ENCODE data around the gene EDC4. TPM values are rescaled to one million over a fixed set of nuclear protein-coding genes. Genes with fewer than 3 reads are reported as not detected.
A peak's percentile ranks its signal among the peaks of the same experiment; 100 is the strongest.

Gene EDC4
- total RNA-seq, 1 donor from 2014 or later: 83.0 TPM

DNA sequence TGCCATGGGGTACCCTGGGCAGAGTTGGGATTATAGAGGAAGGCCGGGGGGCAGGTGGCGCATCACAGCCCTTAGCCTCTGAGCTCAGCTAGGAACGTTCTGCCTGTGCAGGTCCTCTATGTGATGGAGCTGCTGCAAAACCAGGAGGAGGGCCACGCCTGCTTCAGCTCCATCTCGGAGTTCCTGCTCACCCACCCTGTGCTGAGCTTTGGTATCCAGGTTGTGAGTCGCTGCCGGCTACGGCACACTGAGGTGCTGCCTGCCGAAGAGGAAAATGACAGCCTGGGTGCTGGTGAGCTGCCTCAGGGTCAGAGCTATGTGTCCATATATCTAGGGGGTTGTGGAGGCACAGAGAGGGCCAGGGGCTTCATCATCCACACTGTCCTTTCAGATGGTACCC is 6.0 kb downstream of the EDC4 start:
- Mint-ChIP-seq H3K4me3 (ENCODE audit: unreplicated experiment) (no peak overlapping the region), H3K9me3 (ENCODE audit: unreplicated experiment) (no peaks in the 10 kb centered on the region), H3K4me1 (ENCODE audit: unreplicated experiment) (peaks cover 23% of the 10 kb centered on the region), H3K27me3 (ENCODE audit: unreplicated experiment) (peaks cover 12% of the 10 kb centered on the region), H3K27ac (ENCODE audit: unreplicated experiment) (no peak overlapping the region), H3K36me3 (ENCODE audit: low read depth, unreplicated experiment) (peaks cover 62% of the 10 kb centered on the region)
- no peak for DNase-seq (ENCODE audit: low spot score)
- TF ChIP-seq, protein P1, sequence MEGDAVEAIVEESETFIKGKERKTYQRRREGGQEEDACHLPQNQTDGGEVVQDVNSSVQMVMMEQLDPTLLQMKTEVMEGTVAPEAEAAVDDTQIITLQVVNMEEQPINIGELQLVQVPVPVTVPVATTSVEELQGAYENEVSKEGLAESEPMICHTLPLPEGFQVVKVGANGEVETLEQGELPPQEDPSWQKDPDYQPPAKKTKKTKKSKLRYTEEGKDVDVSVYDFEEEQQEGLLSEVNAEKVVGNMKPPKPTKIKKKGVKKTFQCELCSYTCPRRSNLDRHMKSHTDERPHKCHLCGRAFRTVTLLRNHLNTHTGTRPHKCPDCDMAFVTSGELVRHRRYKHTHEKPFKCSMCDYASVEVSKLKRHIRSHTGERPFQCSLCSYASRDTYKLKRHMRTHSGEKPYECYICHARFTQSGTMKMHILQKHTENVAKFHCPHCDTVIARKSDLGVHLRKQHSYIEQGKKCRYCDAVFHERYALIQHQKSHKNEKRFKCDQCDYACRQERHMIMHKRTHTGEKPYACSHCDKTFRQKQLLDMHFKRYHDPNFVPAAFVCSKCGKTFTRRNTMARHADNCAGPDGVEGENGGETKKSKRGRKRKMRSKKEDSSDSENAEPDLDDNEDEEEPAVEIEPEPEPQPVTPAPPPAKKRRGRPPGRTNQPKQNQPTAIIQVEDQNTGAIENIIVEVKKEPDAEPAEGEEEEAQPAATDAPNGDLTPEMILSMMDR (IDR thresholded peaks at IDR 0.05; ENCODE audit: unreplicated experiment): no peak

DNA sequence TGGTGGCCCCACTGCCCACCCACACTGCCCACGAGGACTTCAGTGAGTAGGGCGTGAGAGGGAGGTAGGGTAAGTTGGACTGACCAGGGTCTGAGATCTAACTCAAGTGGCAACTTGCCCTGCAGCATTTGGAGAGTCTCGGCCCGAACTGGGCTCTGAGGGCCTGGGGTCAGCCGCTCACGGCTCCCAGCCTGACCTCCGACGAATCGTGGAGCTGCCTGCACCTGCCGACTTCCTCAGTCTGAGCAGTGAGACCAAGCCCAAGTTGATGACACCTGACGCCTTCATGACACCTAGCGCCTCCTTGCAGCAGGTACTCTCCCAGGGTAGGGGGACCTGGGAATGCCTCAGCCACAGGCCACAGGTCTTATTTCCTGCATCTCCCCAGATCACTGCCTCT is 6.6 kb downstream of the EDC4 start:
- no peak for DNase-seq (ENCODE audit: low spot score)
- Mint-ChIP-seq H3K27me3 (ENCODE audit: unreplicated experiment) (peaks cover 11% of the 10 kb centered on the region), H3K27ac (ENCODE audit: unreplicated experiment) (no peak overlapping the region), H3K36me3 (ENCODE audit: low read depth, unreplicated experiment) (peaks cover 64% of the 10 kb centered on the region), H3K4me1 (ENCODE audit: unreplicated experiment) (peaks cover 18% of the 10 kb centered on the region), H3K9me3 (ENCODE audit: unreplicated experiment) (no peaks in the 10 kb centered on the region), H3K4me3 (ENCODE audit: unreplicated experiment) (no peak overlapping the region)
- TF ChIP-seq, protein P1 (IDR thresholded peaks at IDR 0.05; ENCODE audit: unreplicated experiment): no peak

DNA sequence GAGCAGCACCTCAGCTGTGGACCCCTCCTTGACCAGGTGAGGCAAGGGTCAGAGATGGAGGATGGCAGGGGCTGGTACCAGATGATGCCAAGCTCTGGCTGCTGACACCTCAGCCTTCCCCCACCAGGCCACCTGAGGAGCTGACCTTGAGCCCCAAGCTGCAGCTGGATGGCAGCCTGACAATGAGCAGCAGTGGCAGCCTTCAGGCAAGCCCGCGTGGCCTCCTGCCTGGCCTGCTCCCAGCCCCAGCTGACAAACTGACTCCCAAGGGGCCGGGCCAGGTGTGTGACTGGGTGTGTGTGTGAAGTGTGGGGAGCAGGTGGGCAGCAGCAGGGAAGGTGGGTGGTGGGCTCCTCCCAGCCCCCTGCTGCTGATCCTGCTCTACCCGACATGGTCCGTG is 7.1 kb downstream of the EDC4 start:
- Mint-ChIP-seq H3K27me3 (ENCODE audit: unreplicated experiment) (peaks cover 11% of the 10 kb centered on the region), H3K9me3 (ENCODE audit: unreplicated experiment) (no peaks in the 10 kb centered on the region), H3K4me1 (ENCODE audit: unreplicated experiment) (peaks cover 16% of the 10 kb centered on the region), H3K4me3 (ENCODE audit: unreplicated experiment) (peak overlapping the region; percentile 79), H3K36me3 (ENCODE audit: low read depth, unreplicated experiment) (peaks cover 65% of the 10 kb centered on the region), H3K27ac (ENCODE audit: unreplicated experiment) (no peak overlapping the region)
- TF ChIP-seq, protein P1 (IDR thresholded peaks at IDR 0.05; ENCODE audit: unreplicated experiment): no peak
- DNase-seq (ENCODE audit: low spot score): no peak

DNA sequence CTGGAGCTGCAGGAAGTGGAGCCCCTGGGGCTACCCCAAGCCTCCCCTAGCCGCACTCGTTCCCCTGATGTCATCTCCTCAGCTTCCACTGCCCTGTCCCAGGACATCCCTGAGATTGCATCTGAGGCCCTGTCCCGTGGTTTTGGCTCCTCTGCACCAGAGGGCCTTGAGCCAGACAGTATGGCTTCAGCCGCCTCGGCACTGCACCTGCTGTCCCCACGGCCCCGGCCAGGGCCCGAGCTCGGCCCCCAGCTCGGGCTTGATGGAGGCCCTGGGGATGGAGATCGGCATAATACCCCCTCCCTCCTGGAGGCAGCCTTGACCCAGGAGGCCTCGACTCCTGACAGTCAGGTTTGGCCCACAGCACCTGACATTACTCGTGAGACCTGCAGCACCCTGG is 7.7 kb downstream of the EDC4 start:
- TF ChIP-seq, protein P1 (IDR thresholded peaks at IDR 0.05; ENCODE audit: unreplicated experiment): no peak
- no peak for DNase-seq (ENCODE audit: low spot score)
- peaks cover 10% of the 10 kb centered on the region for H3K4me1 Mint-ChIP-seq (ENCODE audit: unreplicated experiment)
- no peaks in the 10 kb centered on the region for H3K9me3 Mint-ChIP-seq (ENCODE audit: unreplicated experiment)
- H3K27ac Mint-ChIP-seq (ENCODE audit: unreplicated experiment): peak overlapping the region; percentile 18
- H3K36me3 Mint-ChIP-seq (ENCODE audit: low read depth, unreplicated experiment): peaks cover 59% of the 10 kb centered on the region
- peak overlapping the region; percentile 79 for H3K4me3 Mint-ChIP-seq (ENCODE audit: unreplicated experiment)
- H3K27me3 Mint-ChIP-seq (ENCODE audit: unreplicated experiment): peaks cover 8% of the 10 kb centered on the region

DNA sequence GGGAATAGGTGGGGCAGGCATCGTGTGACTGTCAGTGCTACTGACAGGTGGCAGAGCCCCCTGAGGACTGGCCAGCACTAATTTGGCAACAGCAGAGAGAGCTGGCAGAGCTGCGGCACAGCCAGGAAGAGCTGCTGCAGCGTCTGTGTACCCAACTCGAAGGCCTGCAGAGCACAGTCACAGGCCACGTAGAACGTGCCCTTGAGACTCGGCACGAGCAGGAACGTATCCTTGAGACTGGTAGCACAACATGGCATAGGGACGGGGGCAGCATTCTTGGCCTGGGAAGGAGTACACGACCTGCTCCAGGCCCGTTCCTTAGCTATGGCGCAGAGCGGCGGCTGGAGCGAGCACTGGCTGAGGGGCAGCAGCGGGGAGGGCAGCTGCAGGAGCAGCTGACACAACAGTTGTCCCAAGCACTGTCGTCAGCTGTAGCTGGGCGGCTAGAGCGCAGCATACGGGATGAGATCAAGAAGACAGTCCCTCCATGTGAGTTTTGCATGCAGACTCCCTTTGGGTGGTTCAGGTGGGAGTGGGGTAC is 8.8 kb downstream of the EDC4 start:
- H3K4me3 Mint-ChIP-seq (ENCODE audit: unreplicated experiment): no peak overlapping the region
- TF ChIP-seq, protein P1 (IDR thresholded peaks at IDR 0.05; ENCODE audit: unreplicated experiment): no peak
- no peak for DNase-seq (ENCODE audit: low spot score)
- H3K27me3 Mint-ChIP-seq (ENCODE audit: unreplicated experiment): peaks cover 7% of the 10 kb centered on the region
- no peaks in the 10 kb centered on the region for H3K9me3 Mint-ChIP-seq (ENCODE audit: unreplicated experiment)
- peaks cover 7% of the 10 kb centered on the region for H3K4me1 Mint-ChIP-seq (ENCODE audit: unreplicated experiment)
- peaks cover 55% of the 10 kb centered on the region for H3K36me3 Mint-ChIP-seq (ENCODE audit: low read depth, unreplicated experiment)
- peak overlapping the region; percentile 25 for H3K27ac Mint-ChIP-seq (ENCODE audit: unreplicated experiment)

All from endothelial cell (in vitro differentiated cells).